Measurements from ENCODE around the gene GREB1. TPM values are rescaled to one million over a fixed set of nuclear protein-coding genes. Genes with fewer than 3 reads are reported as not detected.
A peak's percentile ranks its signal among the peaks of the same experiment; 100 is the strongest.
"Not testable (repeated sequence)": the region's sequence is repeated elsewhere in the genome, so short reads cannot be mapped to it uniquely, and the experiment has no call there.

GREB1 gene
- total and polyA plus RNA-seq, 2 experiments from 2014 or later: 12.0 to 35.0 TPM

- no peak for TF ChIP-seq REST (IDR thresholded peaks at IDR 0.05; ENCODE audit: unreplicated experiment)
Measured at GRCh38 chr2:11659851-11660250, 126.0 kb downstream of the GREB1 start (continued).

- H3K4me1 ChIP-seq (ENCODE audit: insufficient read depth); H3K79me2 ChIP-seq (replicated peaks; ENCODE audit: insufficient read depth); H3K4me2 ChIP-seq; H3F3A ChIP-seq (replicated peaks; ENCODE audit: low read depth); ATAC-seq; H3K4me1 Mint-ChIP-seq; H3K36me3 ChIP-seq (ENCODE audit: insufficient read depth); DNase-seq (ENCODE audit: low spot score); H3K4me3 ChIP-seq; H3K9me3 Mint-ChIP-seq; H3K27ac ChIP-seq (ENCODE audit: low read depth); H3K36me3 Mint-ChIP-seq (ENCODE audit: low read depth); H3K27me3 ChIP-seq (ENCODE audit: insufficient read depth); H4K20me1 ChIP-seq (replicated peaks; ENCODE audit: insufficient read depth); H3K4me3 Mint-ChIP-seq; H3K27me3 Mint-ChIP-seq (ENCODE audit: insufficient read depth, low read depth, poor library complexity); H2AFZ ChIP-seq; H3K9me2 ChIP-seq (ENCODE audit: insufficient read depth); H3K27ac Mint-ChIP-seq: not testable (repeated sequence)
Measured at GRCh38 chr2:11660396-11660795, 126.6 kb downstream of the GREB1 start.

- H3K9me2 ChIP-seq (ENCODE audit: insufficient read depth): no peaks in the 10 kb centered on the region
- H3K27me3 Mint-ChIP-seq (ENCODE audit: insufficient read depth, low read depth, poor library complexity): peaks cover 13% of the 10 kb centered on the region
- no peak overlapping the region for H3K4me3 Mint-ChIP-seq
- H2AFZ ChIP-seq: no peak overlapping the region
- H3F3A ChIP-seq (replicated peaks; ENCODE audit: low read depth): no peaks in the 10 kb centered on the region
- TF ChIP-seq CTCF (conservative IDR thresholded peaks at IDR 0.05; ENCODE audit: low read depth in 2 of 2) (peak in 1 of 2 experiments; percentile 14; a peak in 1 of 4 replicates), POLR2AphosphoS5 (IDR thresholded peaks at IDR 0.05; ENCODE audit: low read depth) (no peak)
- H4K20me1 ChIP-seq (replicated peaks; ENCODE audit: insufficient read depth): no peaks in the 10 kb centered on the region
- peaks cover 3% of the 10 kb centered on the region; the same call in 1 of the 3 replicates for H3K36me3 Mint-ChIP-seq (ENCODE audit: low read depth)
- no peaks in the 10 kb centered on the region for H3K4me1 Mint-ChIP-seq
- H3K27ac Mint-ChIP-seq: no peak overlapping the region
- DNase-seq (ENCODE audit: low spot score) (no peak), ATAC-seq (no peak)
- H3K9me3 Mint-ChIP-seq: peaks cover 5% of the 10 kb centered on the region
- no peak overlapping the region for H3K4me2 ChIP-seq
- H3K27me3 ChIP-seq (ENCODE audit: insufficient read depth): no peaks in the 10 kb centered on the region
- no peak overlapping the region for H3K27ac ChIP-seq (ENCODE audit: low read depth)
- no peaks in the 10 kb centered on the region for H3K4me1 ChIP-seq (ENCODE audit: insufficient read depth)
- H3K4me3 ChIP-seq: no peak overlapping the region
- no peaks in the 10 kb centered on the region for H3K36me3 ChIP-seq (ENCODE audit: insufficient read depth)
- H3K79me2 ChIP-seq (replicated peaks; ENCODE audit: insufficient read depth): no peaks in the 10 kb centered on the region
Measured at GRCh38 chr2:11661891-11662435, 128.1 kb downstream of the GREB1 start.
